Measurements from ENCODE around the gene RBFOX1.

- TF ChIP-seq SMC3 (conservative IDR thresholded peaks at IDR 0.05; ENCODE audit: poor library complexity) (no peak), CTCF (IDR thresholded peaks at IDR 0.05; ENCODE audit: poor library complexity, severe bottlenecking) (no peak)
These were observed 34.6 kb downstream of the RBFOX1 start for GRCh38 chr16:7366993-7367880.
